Cardiac septum (tissue), 1 donor: ENCODE measurements around the gene ANKRD35. TPM values are rescaled to one million over a fixed set of nuclear protein-coding genes. Genes with fewer than 3 reads are reported as not detected.
"Not testable (repeated sequence)": the region's sequence is repeated elsewhere in the genome, so short reads cannot be mapped to it uniquely, and the experiment has no call there.

ENCODE experiments used
- DNase-seq: peaks from one replicate; pipeline ENCODE4 v3.0.0-alpha.2; 2020; ENCODE audit warnings: low spot score
- intact Hi-C: fragments of 100-400 bp; cut with DNase I; formaldehyde crosslinking; loops from one replicate; pipeline ENCODE4 v1.14.0; 2022
- long read RNA-seq: library from polyadenylated mRNA; unstranded; transcript quantifications from one replicate; pipeline ENCODE4 v2.0.0, GENCODE V29; 2021
- total RNA-seq: library from RNA; stranded (reverse); fragmentation: NEBNext Ultra II Directional; extraction: Animal tissue kit (Norgen Biotek cat#: 25700); gene quantifications from one replicate; pipeline ENCODE4 v1.2.1, GENCODE V29; 2021
- donor health status: DM: no; HTN: no; CAD: no.

The ANKRD35 gene, protein sequence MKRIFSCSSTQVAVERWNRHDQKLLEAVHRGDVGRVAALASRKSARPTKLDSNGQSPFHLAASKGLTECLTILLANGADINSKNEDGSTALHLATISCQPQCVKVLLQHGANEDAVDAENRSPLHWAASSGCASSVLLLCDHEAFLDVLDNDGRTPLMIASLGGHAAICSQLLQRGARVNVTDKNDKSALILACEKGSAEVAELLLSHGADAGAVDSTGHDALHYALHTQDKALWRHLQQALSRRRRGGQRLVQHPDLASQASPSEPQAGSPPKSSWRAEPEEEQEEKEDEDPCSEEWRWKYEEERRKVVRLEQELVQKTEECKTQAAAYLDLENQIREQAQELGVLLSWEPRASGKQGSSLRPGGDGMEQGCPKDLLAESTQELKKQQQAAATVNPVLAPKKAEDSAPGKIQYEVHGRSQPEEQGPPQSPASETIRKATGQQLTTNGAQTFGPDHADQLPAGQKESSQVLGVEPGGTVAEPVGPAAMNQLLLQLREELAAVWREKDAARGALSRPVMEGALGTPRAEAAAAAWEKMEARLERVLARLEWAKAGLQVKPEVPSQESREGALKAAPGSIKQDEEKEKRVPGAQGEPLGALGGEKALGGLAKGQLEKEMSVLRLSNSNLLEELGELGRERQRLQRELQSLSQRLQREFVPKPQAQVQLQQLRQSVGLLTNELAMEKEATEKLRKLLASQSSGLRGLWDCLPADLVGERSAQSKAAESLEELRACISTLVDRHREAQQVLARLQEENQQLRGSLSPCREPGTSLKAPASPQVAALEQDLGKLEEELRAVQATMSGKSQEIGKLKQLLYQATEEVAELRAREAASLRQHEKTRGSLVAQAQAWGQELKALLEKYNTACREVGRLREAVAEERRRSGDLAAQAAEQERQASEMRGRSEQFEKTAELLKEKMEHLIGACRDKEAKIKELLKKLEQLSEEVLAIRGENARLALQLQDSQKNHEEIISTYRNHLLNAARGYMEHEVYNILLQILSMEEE
- 0.73 TPM for total RNA-seq
- long read RNA-seq, partial matches to known transcripts, result 1 of 1 reads
- long read RNA-seq, other reads (novel, unspliced or antisense), result 0 of 1 reads

DNA sequence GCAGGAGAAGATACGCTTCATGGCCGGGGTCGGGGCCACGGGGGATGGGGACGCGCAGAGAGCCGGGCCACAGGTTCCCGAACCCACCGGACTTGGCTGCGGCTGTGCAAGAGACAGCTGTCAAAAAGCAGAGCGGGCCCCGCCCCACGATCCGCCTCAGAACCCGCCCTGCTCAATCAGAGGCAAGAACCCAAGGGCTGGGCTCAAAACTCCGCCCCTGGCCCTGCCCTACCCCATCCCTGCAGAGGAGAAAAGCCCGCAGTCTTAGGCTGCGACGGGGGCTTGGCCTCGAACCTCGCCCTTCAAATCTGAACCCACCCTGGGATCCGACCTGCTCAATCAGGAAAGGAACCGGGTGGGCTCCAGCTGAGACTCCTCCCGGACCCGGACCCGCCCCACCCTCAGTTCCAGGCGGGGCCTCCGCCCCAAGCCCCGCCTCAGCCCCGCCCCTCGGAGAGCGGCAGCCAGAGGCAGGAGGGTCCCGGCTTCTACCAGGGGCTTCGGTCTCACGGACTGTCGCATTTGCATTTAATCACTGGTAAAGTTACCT is at the start of gene ANKRD35:
Gene ANKRD35 (minus strand): TSS at position 129 of the 550 bp plus-strand sequence. CDS start 108 bp downstream, at position 21.
- intact Hi-C loops, result no loop called here
- peak; percentile 94 for DNase-seq

DNA sequence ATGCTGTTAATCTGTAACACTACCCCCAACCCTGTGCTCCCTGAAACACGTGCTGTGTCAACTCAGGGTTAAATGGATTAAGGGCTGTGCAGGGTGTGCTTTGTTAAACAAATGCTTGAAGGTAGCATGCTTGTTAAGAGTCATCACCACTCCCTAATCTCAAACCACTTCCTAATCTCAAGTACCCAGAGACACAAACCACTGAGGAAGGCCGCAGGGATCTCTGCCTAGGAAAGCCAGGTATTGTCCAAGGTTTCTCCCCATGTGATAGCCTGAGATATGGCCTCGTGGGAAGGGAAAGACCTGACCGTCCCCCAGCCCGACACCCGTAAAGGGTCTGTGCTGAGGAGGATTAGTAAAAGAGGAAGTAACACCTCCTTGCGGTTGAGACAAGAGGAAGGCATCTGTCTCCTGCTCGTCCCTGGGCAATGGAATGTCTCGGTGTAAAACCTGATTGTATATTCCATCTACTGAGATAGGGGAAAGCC is 46.9 kb upstream of the ANKRD35 start:
- DNase-seq, intact Hi-C loops: not testable (repeated sequence)

DNA sequence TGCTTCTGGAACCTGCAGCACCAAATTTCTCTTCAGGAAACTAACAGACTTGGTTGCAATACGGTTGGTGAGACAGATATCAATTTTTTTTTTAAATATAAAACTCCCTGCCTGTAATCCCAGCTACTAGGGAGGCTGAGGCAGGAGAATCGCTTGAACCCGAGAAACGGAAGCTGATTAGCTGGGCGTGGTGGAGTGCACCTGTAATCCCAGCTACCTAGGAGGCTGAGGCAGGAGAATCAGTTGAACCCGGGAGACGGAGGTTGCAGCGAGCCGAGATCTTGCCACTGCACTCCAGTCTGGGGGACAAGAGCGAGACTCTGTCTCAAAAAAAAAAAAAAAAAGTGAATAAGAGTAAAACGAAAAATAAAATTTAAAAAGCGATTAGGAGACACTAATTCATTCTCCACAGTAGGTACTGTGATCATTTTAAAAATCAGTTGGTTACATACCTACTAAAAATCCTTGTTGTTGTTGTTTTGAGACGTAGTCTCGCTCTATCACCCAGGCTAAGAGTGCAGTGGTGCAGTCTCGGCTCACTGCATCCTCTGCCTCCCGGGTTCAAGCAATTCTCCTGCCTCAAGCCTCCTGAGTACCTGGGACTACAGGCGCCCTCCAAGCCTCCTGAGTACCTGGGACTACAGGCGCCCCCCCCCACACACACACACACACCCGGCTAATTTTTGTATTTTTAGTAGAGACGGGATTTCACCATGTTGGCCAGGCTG is 42.4 kb upstream of the ANKRD35 start:
- intact Hi-C loops, result loop anchor here (2.0 kb wide), 2 partner anchors 37 to 77 kb away; partner anchors contain the start of genes ANKRD34A and POLR3GL

DNA sequence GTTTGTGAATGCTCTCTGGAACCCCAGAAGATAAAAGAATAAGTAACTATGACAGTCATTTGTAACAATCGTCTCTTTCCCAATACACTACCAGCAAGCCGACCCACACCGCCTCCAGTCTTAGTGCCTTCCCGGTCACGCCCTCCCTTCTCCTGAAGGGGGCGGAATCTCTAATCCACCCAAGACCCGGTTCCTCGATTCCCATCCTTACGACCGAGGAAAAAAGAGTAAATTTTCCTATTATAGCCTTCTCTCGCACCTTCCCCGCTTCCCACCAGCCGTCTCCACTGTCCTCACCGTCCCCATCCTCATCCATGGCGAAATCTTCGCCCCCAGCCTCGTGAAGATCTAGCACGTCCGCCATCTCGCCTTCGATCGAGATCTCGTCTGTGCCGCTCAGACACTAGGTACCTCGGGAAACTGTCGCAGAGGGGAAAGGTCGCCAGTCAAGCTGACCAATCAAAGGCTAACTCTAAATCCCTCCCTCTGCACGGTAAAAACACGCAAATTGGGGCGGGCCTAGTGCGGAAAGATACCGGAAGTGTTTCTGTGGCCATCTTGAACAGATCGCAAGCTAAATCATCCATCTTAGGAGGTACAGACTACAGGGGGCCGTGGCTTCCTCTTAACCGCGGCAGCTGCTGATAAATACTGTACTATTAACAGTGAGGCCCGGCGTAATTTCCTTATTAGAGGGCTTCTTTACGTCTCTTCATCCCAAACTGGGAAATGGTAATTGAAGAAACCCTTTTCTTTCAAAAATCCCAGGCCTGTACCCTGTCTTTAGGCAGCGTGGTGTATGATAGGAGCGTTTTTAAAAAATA is 41.6 kb upstream of the ANKRD35 start, which contains the start of gene RBM8A:
Gene RBM8A (minus strand): TSS at position 422 of the 824 bp plus-strand sequence. CDS start 58 bp downstream, at position 364.
- intact Hi-C loops, result loop anchor here (2.0 kb wide), 2 partner anchors 38 to 78 kb away; partner anchors contain the start of genes ANKRD34A and POLR3GL
- DNase-seq, result peak; percentile 96

More for the DNA sequence above, 42.4 kb upstream of the ANKRD35 start:
- no peak for DNase-seq

DNA sequence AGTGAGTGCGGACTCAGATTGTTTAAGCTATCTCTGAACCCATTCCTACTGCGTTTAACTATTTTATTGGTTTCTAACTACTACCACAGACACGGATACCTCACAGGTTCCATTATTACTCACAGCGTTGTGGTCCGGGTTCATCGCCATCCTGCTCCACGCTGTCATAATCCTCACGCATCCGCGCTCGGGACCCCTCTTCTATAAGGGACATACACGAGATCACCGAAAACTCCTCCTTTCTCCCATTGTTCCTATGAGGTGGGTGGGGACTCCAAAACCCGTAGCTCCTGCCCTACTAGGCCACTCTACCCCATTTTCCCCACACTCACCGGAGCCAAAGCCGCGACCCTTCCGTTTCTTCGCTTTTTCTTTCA is 41.0 kb upstream of the ANKRD35 start:
- intact Hi-C loops, result loop anchor here (2.0 kb wide), 2 partner anchors 38 to 78 kb away; partner anchors contain the start of genes ANKRD34A and POLR3GL
- no peak for DNase-seq

DNA sequence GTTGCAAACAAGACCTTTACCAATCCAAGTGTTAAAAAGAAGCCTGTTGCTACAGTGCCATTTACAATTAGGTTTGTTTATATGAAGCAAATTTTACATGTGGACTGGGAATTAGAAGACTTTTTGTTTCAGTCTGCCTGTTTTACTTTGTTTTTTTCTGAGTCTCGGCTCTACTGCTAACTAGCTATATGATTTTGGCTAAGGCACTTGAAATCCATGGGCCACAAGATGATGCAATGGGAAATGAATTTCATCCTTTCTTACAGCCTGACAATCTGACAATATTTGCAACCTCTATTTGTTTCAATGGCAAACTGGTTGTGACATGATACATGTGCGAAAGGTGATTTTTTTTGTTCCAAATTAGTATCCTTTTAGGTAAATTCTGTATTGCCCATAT is 36.6 kb upstream of the ANKRD35 start:
- intact Hi-C loops, result no loop called here
- DNase-seq, result no peak

DNA sequence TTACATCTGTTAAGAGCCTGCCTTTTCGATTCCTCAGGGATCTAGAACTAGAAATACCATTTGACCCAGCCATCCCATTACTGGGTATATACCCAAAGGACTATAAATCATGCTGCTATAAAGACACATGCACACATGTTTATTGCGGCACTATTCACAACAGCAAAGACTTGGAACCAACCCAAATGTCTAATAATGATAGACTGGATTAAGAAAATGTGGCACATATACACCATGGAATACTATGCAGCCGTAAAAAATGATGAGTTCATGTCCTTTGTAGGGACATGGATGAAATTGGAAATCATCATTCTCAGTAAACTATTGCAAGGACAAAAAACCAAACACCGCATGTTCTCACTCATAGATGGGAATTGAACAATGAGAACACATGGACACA is 34.6 kb upstream of the ANKRD35 start:
- DNase-seq, intact Hi-C loops: not testable (repeated sequence)

DNA sequence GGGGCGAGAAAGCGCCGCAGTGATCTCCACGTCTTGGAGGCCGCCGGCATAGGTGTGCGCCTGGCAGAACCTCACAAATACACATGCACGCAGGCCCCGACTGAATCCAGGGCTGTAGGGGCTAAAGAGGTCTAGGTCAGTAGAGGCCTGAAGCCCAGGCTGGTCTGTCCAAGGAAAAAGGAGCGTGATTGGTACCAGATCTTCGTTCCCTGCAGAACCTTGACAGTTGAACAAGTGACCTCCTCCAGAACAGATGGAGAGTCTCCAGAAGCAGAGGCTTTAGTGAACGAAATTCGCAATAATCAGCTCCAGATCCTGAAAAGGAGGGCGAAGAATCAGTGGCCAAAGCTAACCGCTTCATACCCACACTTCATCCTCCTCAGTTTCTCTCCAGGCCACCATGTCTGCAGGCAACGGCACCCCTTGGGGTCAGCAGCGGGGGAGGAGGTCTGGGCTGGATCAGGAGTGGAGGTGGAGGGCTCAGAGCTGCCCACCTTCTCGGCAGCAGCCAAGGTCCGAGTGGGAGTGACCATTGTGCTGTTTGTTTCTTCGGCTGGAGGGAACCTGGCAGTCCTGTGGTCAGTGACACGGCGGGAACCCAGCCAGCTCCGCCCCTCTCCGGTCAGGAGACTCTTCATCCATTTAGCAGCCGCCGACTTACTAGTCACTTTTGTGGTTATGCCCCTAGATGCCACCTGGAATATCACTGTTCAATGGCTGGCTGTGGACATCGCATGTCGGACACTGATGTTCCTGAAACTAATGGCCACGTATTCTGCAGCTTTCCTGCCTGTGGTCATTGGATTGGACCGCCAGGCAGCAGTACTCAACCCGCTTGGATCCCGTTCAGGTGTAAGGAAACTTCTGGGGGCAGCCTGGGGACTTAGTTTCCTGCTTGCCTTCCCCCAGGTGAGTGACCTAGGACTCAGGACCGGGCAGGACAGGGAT is 33.6 kb upstream of the ANKRD35 start:
- peak; percentile 80 for DNase-seq
- intact Hi-C loops, result loop anchor here (5.0 kb wide), 2 partner anchors 72 to 88 kb away; partner anchors contain the start of gene NUDT17

DNA sequence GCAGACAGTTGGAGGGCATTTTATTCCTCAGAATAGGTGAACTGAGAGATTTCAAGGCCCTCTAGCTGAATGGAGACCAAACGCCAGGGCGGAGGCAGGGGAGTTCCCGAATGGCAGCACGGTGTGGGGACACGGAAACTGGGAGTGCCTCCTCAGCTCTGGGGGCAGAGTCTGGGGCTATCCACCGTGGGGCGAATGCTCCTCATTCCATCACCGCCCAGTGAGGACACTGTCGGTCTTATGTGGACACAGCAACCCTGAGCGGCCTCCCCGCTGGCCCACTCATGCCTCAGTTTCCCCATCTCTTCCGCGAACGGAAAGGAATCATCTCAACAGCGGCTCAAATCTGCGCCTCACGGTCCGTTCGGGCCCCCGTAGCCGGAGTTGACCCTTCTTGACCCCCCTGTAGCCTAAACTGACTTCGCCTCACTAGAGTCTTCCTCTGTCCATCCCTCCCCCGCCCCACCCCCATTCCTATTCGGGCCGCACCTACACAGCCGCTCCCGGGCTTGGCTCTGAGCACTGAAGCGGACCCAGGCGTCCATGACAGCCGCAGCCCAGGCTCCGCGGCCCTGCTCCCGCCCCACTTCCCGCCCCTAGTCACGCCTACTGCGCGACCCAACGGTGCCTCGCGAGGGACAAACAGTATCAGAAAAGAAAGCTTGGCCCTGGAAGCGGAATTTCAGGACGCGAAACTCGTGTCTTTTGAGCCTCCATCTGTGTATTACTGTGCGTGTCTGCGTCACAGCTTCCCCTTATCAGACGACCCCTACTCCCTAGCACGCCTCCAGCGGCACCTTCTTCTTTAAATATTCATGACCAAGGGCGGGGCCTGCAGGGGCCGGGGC is 32.7 kb upstream of the ANKRD35 start, which contains the start of gene PEX11B:
Gene PEX11B (minus strand): TSS at position 574 of the 848 bp plus-strand sequence. CDS start 29 bp downstream, at position 545.
- intact Hi-C loops, result loop anchor here (5.0 kb wide), 2 partner anchors 71 to 89 kb away; partner anchors contain the start of gene NUDT17
- DNase-seq, result peak; percentile 96

DNA sequence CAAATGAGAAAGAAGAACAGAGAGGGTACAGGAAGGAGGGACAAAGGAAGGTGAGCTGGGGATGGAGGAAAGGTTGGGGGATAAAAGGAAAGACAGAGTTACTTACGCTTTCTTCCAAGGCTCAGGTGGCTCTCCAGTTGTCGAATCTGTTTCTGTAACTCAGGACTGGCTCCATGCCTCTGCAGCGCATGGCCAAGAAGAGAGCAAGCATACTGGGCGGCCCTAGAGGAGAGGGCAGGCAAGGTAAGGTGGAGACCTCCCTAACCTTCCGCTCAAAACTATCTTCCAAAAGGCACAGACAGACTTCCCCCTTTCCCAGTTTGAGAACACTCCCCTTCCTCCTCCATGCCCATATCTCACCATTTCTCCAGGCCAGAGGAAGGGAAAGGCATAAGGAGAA is 31.9 kb upstream of the ANKRD35 start:
- DNase-seq, result no peak
- intact Hi-C loops, result loop anchor here (5.0 kb wide), 2 partner anchors 70 to 90 kb away; partner anchors contain the start of gene NUDT17

DNA sequence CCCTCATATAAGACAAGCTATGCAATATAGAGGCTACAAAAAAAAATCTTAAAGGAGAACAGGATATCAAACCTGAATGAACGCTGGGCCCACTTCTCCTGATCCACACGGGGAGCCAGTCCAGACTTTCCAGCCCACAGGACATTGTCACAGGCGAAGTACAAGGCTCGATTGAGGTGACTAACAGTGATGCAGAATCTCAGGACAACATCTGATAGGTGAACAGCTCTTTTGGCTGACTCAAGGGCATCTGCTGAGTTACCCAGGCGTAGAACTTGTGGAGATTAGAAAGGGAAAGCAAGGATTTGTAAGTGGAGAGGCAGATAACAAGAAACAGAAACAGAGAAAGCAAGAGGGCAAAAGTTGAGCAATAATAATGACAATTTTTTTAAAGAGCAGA is 31.1 kb upstream of the ANKRD35 start:
- intact Hi-C loops, result loop anchor here (5.0 kb wide), 2 partner anchors 69 to 91 kb away; partner anchors contain the start of gene NUDT17
- no peak for DNase-seq

DNA sequence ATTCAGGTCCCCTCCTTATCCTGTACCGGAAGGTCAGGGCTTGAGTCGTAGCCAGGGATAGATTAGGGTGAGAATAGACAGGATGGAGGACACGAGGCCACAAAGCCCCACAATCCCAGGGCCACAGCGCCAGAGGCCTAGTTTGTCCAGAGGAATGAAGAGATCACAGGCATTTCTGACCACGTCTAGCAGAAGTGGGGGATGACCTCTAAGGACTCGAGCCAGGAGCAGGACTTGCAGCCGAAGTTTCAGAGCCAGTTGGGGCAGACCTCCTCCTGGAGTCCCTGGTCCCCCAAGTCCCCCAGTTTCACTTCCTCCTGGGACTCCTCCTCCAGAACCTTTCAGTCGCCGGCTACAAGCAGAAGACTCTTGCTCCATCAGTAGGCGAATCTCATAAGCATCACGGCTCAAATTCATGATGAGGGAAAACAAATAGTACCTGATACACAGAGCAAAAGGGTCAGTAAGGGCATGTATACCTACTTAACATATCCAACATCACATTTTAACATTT is 26.5 kb upstream of the ANKRD35 start:
- DNase-seq, result no peak
- intact Hi-C loops, result no loop called here

DNA sequence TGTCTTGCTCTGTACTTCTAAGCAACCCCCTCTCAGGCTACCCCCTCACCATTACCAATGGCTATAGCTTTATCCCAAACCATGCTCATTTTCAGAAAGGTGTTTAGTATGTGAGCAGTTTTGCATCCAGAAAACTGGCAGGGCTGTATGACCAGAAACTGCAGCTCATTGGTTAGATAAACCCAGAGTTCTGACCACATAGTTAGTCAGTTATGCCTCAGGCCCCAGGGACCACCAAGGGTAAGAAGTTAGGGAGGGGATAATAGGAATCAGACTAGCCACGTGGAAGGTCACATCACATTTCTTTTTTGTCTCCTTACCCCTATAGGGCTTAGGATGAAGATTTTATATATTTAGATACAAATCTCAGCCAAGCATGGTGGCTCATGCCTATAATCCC is 23.0 kb upstream of the ANKRD35 start:
- DNase-seq, result no peak
- intact Hi-C loops, result no loop called here

DNA sequence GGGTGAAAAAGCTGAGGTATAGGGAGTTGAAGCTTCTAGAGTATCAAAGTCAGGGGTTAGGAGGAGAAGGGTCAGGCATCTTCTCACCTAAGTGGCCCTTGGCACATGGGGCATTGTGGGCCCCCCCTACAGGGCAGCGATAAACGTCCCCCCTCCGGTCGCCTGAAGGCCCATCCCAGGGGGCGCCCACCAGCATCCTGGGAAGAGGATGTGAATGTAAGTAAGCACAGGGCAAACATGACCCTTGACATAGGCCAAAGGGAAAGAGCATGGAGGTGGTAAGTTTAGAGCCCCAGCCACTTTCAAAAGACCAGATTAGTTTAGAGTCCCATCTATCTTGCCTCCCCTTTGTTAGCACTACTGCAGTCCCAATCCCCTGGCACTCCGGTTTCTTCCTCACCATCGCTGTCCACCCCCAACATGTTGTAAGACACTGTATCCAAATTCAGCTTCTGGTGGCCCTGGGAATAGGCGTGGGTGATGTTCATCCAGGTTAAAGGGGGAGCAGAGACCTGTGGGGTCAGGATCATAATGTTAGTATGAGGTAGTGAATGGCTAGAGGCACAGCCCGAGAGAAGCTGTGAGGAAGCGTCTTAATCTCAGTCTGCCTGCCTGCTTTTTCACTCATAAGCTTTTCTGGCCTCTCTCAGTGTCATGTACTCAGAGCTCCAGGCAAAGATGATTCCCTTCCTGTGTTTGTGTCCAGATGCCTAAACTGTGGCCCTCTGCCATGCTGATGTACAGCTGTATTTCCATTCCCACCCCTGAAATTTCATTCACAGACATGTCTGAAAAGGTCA is 21.5 kb upstream of the ANKRD35 start:
- intact Hi-C loops, result no loop called here

More for the DNA sequence above, 21.5 kb upstream of the ANKRD35 start:
- no peak for DNase-seq
